HepG2 (cell line): ENCODE data around the gene SPIRE1. TPM values are rescaled to one million over a fixed set of nuclear protein-coding genes. Genes with fewer than 3 reads are reported as not detected.

Experiments used
- ATAC-seq: fragments of 200-7000 bp; cut with Tn5 transposase; 3 replicates; pipeline ENCODE4 v1.9.1; 2020; ENCODE audit warnings: mild to moderate bottlenecking, moderate library complexity
- BruUV-seq: library from RNA; stranded (reverse); fragments of 400-500 nt; replicated peaks from 2 replicates; lab custom pipeline; 2021; lab: Mats Ljungman, UMichigan
- CTCF ChIA-PET: fragments of 300-600 bp; formaldehyde crosslinking; extraction: SDS; loops from one replicate; lab custom pipeline; 2021; ENCODE audit warnings: low total read pairs, inconsistent platforms, low intra/inter-chr PET ratio; lab: Yijun Ruan, JAX
- POLR2A ChIA-PET: fragments of 350-600 bp; sonication (Branson Sonifier 250); formaldehyde crosslinking; loops from one replicate; lab custom pipeline; 2020; ENCODE audit warnings: antibody characterized with exemption, inconsistent platforms; lab: Yijun Ruan, JAX
- DNase-seq: peaks from one replicate; pipeline ENCODE4 v3.0.0-alpha.2; 2015; ENCODE audit warnings: low spot score
- FAIRE-seq: peaks from 3 replicates; lab custom pipeline; 2011; peaks lifted over from hg19 to GRCh38; lab: Jason Lieb, UNC
- H2AFZ ChIP-seq: one replicate; pipeline ENCODE4 v1.6.1; 2011; ENCODE audit warnings: low read length, inconsistent platforms
- H3K27ac ChIP-seq: fragments of 300-600 bp; 3 replicates; pipeline ENCODE4 v1.8.0; 2011; ENCODE audit warnings: mixed run types, mild to moderate bottlenecking, mixed read lengths, low read length, inconsistent platforms; ENCODE audit not compliant: insufficient read depth; ENCODE audit errors: extremely low read length
- H3K27me3 ChIP-seq, 2 experiments: fragments of 200-600 bp in 1 of 2; 2 replicates in 1 of 2; 3 replicates in 1 of 2; pipeline versions ENCODE4 v1.6.0 to v1.8.0; 2011; ENCODE audit warnings: low read length in 2 of 2, mild to moderate bottlenecking in 2 of 2, moderate library complexity in 2 of 2, inconsistent platforms in 1 of 2; ENCODE audit not compliant: insufficient read depth in 2 of 2, control insufficient read depth in 1 of 2
- H3K36me3 ChIP-seq, 2 experiments: fragments of 200-600 bp in 1 of 2; replicated peaks in 1 of 2; 2 replicates in 1 of 2; 3 replicates in 1 of 2; pipeline versions ENCODE4 v1.5.1 to v1.8.0; 2011; ENCODE audit warnings: low read length in 2 of 2, inconsistent platforms in 1 of 2; ENCODE audit not compliant: insufficient read depth in 2 of 2, control insufficient read depth in 1 of 2
- H3K4me1 ChIP-seq: 2 replicates; pipeline ENCODE4 v1.5.1; 2012; ENCODE audit warnings: low read length, inconsistent platforms; ENCODE audit not compliant: insufficient read depth
- H3K4me2 ChIP-seq: 2 replicates; pipeline ENCODE4 v1.6.0; 2011; ENCODE audit warnings: low read depth, low read length, inconsistent platforms
- H3K4me3 ChIP-seq, 3 experiments: fragments of 200-600 bp in 1 of 3; sonication (generic), shearing (Covaris generic) in 1 of 3; replicated peaks in 1 of 3; 2 replicates each; pipeline ENCODE4 v1.5.1; 2011 to 2016; ENCODE audit warnings: low read length in 3 of 3, inconsistent platforms in 2 of 3, low read depth in 2 of 3, mild to moderate bottlenecking in 2 of 3, control low read depth in 1 of 3, mixed read lengths in 1 of 3; ENCODE audit not compliant: insufficient read depth in 1 of 3
- H3K79me2 ChIP-seq: one replicate; pipeline ENCODE4 v1.6.1; 2011; ENCODE audit warnings: low read length, inconsistent platforms; ENCODE audit not compliant: insufficient read depth
- H3K9ac ChIP-seq: 2 replicates; pipeline ENCODE4 v1.6.0; 2011; ENCODE audit warnings: mild to moderate bottlenecking, low read depth, low read length, inconsistent platforms; ENCODE audit not compliant: insufficient read depth
- H3K9me3 ChIP-seq: 2 replicates; pipeline ENCODE4 v1.5.1; 2012; ENCODE audit warnings: mild to moderate bottlenecking, low read length
- H4K20me1 ChIP-seq: 2 replicates; pipeline ENCODE4 v1.6.0; 2011; ENCODE audit warnings: inconsistent platforms, mild to moderate bottlenecking, low read length, moderate library complexity; ENCODE audit not compliant: insufficient read depth
- MAFF ChIP-seq: IDR thresholded peaks from 2 replicates; pipeline ENCODE4 v1.6.1; 2011; ENCODE audit warnings: low read depth, low read length, improper control_type of control experiment
- SOX13 ChIP-seq, 3 experiments: fragments of 450-650 bp in 1 of 3; sonication (generic) in 1 of 3; formaldehyde crosslinking in 1 of 3; IDR thresholded peaks in 2 of 3; conservative IDR thresholded peaks in 1 of 3; 2 replicates each; pipeline versions ENCODE4 v1.5.0 to v1.6.1; 2016 to 2020; ENCODE audit warnings: antibody characterized with exemption in 1 of 3, mild to moderate bottlenecking in 1 of 3, missing compliant biosample characterization in 1 of 3, missing genetic modification reagents in 1 of 3, moderate library complexity in 1 of 3
- WGBS: methylation state at CpG from one replicate; pipeline ENCODE4 v1.1.6; 2017; ENCODE audit warnings: low lambda C conversion rate; 5-methylcytosine and 5-hydroxymethylcytosine counted together
- in situ Hi-C: cut with HindIII; loops from 2 replicates; pipeline ENCODE4 v1.10.0; 2017; ENCODE audit warnings: low pct_unique_long_range_greater_than_20kb; ENCODE audit not compliant: extremely low pct_ligation_motif_present
- intact Hi-C: fragments of 100-400 bp; cut with micrococcal nuclease; formaldehyde crosslinking; loops from one replicate; pipeline ENCODE4 v1.10.0; 2022; ENCODE audit not compliant: unreplicated experiment
- polyA plus RNA-seq, 8 experiments: library from polyadenylated mRNA; depleted of rRNA in 3 of 8; stranded (reverse) in 7 of 8; unstranded in 1 of 8; fragments of >200 nt; fragmentation: Illumina TruSeq in 4 of 8; extraction: Trizol in 4 of 8; gene quantifications; 2 replicates each; pipeline versions ENCODE4 v1.2.1 to v1.2.3, GENCODE V29; 2011 to 2016; ENCODE audit warnings: low read depth in 4 of 8, missing spikeins in 1 of 8, mixed read lengths in 1 of 8; ENCODE audit not compliant: insufficient read depth in 1 of 8
- total RNA-seq, 5 experiments: library from RNA; depleted of rRNA; stranded (reverse); fragments of >200 nt; fragmentation: Illumina TruSeq; extraction: Trizol; gene quantifications; 2 replicates each; pipeline ENCODE4 v1.2.3, GENCODE V29; 2016; ENCODE audit warnings: low read depth in 1 of 5
- TF ChIP-seq, protein P1 (sequence below): sonication (generic); formaldehyde crosslinking; IDR thresholded peaks from 2 replicates; pipeline ENCODE4 v1.4.0; 2020; ENCODE audit warnings: missing genetic modification reagents

The SPIRE1 gene
- total and polyA plus RNA-seq, 2 of the 13 experiments (the other 11 are each of a cell fraction or from before 2014, with no cell fraction given): 9.9 to 21.3 TPM

DNA sequence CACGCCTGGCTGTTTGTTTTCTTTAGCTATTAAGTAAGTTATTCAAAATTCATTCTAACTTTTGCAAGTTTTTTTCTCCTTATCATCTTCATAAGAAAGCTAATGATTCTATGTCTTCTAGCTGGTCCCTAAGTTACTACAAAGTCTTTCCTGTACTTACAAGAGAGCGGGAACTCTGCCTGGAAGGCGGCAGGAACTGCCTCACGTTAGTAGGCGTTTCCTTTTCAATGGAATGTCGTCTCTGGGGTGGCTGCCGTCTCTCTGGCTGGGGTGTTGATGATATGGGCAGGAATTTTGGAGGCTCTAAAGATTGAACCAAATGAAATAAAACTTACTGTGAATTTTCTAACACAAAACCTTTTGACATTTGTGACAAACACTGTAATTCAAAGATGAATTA, 194.7 kb downstream of the SPIRE1 start:
- Histone ChIP-seq H2AFZ (no peak overlapping the region), H3K4me2 (no peak overlapping the region), H3K27ac (no peak overlapping the region), H3K4me3 (no peak overlapping the region), H3K36me3 (peaks cover 1 to 11% of the 10 kb centered on the region in 2 experiments; a peak in 4 of 5 replicates), H3K27me3 (no peaks in the 10 kb centered on the region), H3K79me2 (no peaks in the 10 kb centered on the region), H3K4me1 (peaks cover 24% of the 10 kb centered on the region), H3K9me3 (no peaks in the 10 kb centered on the region), H4K20me1 (no peaks in the 10 kb centered on the region), H3K9ac (no peak overlapping the region)
- ChIA-PET POLR2A (no interaction called here), CTCF (no interaction called here)
- no peak for FAIRE-seq
- TF ChIP-seq SOX13 (IDR thresholded peaks at IDR 0.05) (no peak), SOX13 (CRISPR knock-in tag; conservative IDR thresholded peaks at IDR 0.05 in 1 of 2, IDR thresholded peaks at IDR 0.05 in 1 of 2) (no peak), MAFF (no peak)
- TF ChIP-seq, protein P1, sequence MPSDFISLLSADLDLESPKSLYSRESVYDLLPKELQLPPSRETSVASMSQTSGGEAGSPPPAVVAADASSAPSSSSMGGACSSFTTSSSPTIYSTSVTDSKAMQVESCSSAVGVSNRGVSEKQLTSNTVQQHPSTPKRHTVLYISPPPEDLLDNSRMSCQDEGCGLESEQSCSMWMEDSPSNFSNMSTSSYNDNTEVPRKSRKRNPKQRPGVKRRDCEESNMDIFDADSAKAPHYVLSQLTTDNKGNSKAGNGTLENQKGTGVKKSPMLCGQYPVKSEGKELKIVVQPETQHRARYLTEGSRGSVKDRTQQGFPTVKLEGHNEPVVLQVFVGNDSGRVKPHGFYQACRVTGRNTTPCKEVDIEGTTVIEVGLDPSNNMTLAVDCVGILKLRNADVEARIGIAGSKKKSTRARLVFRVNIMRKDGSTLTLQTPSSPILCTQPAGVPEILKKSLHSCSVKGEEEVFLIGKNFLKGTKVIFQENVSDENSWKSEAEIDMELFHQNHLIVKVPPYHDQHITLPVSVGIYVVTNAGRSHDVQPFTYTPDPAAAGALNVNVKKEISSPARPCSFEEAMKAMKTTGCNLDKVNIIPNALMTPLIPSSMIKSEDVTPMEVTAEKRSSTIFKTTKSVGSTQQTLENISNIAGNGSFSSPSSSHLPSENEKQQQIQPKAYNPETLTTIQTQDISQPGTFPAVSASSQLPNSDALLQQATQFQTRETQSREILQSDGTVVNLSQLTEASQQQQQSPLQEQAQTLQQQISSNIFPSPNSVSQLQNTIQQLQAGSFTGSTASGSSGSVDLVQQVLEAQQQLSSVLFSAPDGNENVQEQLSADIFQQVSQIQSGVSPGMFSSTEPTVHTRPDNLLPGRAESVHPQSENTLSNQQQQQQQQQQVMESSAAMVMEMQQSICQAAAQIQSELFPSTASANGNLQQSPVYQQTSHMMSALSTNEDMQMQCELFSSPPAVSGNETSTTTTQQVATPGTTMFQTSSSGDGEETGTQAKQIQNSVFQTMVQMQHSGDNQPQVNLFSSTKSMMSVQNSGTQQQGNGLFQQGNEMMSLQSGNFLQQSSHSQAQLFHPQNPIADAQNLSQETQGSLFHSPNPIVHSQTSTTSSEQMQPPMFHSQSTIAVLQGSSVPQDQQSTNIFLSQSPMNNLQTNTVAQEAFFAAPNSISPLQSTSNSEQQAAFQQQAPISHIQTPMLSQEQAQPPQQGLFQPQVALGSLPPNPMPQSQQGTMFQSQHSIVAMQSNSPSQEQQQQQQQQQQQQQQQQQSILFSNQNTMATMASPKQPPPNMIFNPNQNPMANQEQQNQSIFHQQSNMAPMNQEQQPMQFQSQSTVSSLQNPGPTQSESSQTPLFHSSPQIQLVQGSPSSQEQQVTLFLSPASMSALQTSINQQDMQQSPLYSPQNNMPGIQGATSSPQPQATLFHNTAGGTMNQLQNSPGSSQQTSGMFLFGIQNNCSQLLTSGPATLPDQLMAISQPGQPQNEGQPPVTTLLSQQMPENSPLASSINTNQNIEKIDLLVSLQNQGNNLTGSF (CRISPR knock-in tag): no peak
- intact Hi-C loops: loop anchor here (5.0 kb wide), 1 partner anchor 194 kb away; the partner anchor contains the start of gene SPIRE1
- no TSS peak for BruUV-seq
- no peak for ATAC-seq
- in situ Hi-C loops: no loop called here
- 90% methylated on average over 7 of the region's 7 CpGs for WGBS
- DNase-seq: no peak
